Stimulated activated CD4-positive, alpha-beta T cell treated with anti-CD3 and anti-CD28 coated beads, Interleukin-1b, Interleukin-23, amount 100 ng/mL, for 1 hour (primary cell): ENCODE results near the gene MC4R.
"Not testable (repeated sequence)": the region's sequence is repeated elsewhere in the genome, so short reads cannot be mapped to it uniquely, and the experiment has no call there.

Source experiments
- DNase-seq, 2 donors: peaks; one replicate each; pipeline ENCODE4 v3.0.0-alpha.2; 2020; ENCODE audit warnings: low read depth in 2 of 2

MC4R gene

DNA sequence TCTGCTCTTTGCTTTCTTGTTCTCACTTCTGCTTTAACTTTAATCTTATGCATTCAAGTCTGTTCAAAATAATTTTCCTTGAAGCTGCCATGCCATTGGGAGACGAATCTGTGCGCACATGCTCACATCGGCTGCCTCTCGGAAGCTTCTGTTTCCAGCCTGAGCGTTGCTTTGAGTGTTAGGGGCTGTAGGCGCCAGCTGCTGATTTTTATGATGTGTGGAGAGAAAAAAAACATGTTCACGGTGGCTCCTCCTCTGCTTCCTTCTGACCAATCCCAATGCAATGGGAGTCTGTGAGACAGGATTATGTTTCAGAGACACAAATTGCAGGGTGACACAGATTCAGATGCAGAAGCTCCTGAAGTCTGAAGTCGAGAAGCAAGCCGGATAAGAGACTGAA lies at the start of gene MC4R:
TSS of gene MC4R (minus strand) at position 180 of the 400 bp plus-strand sequence. CDS start 426 bp downstream, outside the sequence.
- no peak for DNase-seq

GRCh38 chr18:60422306-60422705 lies 49.7 kb upstream of the MC4R start:
- not testable (repeated sequence) for DNase-seq

- DNase-seq, result no peak
Measured at GRCh38 chr18:60421356-60422118, 49.0 kb upstream of the MC4R start.

- no peak for DNase-seq
Measured at GRCh38 chr18:60417946-60418345, 45.4 kb upstream of the MC4R start.

- DNase-seq, result no peak
Measured at GRCh38 chr18:60413944-60414547, 41.5 kb upstream of the MC4R start.

- no peak for DNase-seq
Measured at GRCh38 chr18:60411715-60412114, 39.1 kb upstream of the MC4R start.

DNA sequence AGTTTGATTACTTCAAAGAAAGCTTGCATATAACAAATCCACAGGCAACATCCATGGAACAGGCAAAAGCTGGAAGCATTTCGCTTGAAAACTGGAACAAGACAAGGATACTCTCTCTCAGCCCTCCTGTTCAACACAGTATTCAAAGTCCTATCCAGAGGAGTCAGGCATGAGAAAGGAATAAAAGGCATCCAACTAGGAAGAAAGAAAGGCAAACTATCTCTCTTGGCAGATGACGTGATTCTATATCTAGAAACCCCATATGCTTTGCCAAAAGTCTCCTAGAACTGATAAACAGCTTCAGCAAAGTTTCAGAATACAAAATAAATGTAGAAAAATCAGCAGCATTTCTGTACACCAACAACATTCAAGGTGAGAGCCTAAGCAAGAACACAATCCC lies 34.1 kb upstream of the MC4R start:
- no peak for DNase-seq

DNA sequence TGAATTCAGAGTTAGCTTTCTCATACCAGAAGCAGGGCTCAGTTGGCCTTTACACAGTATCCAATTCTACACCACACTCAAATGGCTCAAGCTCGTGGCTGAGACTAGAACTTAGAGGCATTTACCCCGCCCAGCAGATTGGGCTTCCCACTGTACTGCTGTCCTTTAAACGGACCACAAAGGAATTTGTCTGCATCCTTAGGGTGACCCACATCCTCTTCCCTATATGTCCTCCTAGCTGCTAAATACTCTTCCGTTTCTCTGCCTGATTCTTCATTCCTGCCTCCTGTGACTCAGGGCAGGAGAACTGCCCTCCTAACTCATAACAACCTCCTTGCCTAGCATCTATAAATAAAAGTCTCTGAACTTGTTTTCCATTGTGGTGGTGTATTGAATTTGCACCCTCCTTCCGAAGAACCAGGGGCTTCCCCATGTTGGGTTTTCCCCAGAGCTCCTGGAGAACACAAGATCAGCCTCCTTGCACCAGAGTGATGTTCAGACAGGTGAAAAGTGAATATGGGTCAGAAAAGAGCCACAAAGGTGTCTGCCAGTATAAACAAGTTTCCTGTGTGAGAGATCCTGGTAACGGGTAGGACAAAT lies 32.0 kb upstream of the MC4R start:
- no peak for DNase-seq

DNA sequence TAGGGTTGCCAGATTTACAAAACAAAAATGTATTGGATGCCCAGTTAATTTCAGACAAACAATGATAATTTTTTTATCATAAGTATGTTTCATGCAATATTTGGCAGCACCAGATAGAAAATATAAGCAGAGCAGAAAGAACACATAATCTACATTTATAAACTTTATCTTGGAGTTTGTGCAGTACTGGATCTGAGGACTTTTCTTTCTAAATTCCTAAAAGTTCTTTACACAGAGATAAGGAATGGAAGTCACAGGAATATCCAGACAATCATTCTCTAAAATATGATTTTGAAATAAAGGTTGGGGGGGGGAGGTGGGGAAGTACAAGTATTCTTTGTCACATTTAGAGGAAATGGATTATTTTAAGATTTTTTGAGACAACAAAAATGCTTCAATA lies 28.8 kb upstream of the MC4R start:
- no peak for DNase-seq

DNA sequence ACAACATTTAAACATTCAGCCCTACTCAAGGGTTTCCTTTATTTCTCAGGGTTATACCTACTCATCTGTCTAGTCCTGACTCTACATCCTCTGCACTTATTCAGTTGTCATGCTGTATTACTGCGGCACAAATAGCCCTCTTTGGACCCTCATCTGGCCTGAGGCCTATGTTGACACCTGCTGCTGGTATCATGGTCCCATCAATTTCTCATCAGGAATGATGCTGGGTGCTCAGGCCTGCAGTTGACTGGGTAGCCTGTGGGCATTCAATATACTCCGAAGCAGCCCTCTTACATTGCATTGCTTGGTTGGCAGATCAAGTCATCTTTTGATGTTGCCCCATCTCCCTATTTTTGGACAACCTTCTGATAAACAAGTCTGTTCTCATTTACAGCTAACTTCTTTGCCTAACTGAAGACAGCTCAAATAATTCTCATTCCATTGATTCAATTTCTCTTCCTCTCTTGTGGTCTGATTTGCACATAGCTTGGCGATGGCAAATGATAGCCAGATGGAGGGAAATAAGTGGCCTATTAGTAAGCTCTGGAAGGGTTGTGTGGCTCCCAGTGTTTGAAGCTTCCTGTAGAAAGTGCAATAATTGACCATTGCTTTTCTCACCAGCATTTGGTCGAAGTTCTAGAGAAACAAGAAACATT lies 19.1 kb upstream of the MC4R start:
- DNase-seq, result no peak

DNA sequence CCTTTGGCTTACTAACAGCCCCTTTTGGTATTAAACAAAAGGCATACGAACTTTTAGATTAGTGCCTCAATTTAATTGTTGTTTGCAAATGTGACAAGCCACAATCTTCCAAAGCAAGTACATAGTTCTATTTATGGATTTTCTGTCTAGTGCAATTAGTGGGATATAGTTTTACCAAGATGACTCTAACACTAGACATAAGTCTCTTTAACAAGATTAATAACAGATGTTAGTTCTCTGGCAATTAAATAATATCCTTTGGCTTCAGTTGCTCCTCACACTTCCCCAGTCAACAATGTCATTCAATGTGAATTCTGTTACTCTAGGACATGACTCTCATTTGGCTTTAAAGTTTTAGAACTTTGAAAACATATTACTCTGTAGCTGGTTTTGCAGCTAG lies 16.7 kb upstream of the MC4R start:
- DNase-seq, result no peak

DNA sequence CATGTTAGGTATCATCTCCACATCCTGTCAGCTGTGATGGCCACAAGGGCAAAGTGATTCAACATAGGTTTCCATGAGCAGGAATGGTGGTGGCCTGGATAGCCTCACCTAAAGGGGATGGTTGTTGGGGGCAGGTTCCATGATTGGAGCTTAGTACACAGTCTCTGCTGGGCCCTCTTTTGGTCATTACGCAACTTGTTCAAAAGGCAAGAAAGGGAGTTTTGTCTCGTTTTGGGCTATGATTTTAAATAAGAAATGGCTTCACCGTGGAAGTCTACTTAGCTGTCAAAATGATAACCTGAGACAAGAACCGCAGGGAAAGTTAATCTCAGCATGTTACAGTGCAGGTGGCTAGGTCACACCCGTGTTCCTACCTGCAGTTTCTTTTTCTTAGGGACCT lies 13.1 kb upstream of the MC4R start:
- no peak for DNase-seq

- DNase-seq, result no peak
Measured at GRCh38 chr18:60383893-60384292, 11.3 kb upstream of the MC4R start.

- no peak for DNase-seq
Measured at GRCh38 chr18:60377778-60378469, 5.3 kb upstream of the MC4R start.

DNA sequence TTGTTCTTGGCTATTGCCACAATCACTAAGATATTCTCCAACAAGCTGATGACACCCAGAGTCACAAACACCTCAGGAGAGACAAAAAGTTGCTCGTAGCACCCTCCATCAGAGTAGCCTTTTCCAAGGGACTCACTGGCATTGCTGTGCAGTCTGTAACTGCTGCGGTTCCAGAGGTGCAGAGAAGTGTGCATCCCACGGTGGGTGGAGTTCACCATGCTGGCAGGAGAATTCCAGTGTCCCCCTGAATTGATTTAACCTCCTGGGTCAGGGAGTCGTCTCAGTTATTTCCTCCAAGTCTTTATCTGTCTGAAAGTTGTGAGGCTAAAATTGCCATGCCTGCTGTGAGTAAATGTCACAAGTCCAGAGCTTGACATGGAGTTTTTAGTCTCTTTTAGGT lies 443 bp downstream of the MC4R start:
- DNase-seq, result no peak

- DNase-seq, result no peak
Measured at GRCh38 chr18:60358516-60358915, 14.1 kb downstream of the MC4R start.

DNA sequence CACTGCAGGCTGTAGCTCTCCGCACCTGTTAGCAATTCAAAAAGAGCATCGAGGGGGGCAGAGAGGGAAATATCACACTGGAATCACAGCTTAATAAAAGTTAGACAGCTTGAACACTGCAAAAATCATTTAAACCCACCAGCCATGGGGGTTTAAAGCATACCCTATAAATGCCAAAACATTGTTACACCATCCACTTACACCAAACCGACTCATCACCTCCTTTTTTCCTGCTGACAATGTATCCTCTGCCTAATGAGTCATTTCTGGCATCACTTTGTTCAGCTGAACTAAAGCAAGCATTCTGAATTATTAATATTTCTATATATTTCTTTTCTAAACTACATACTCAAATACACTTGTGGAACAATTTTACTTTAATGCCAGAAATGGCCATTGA lies 21.6 kb downstream of the MC4R start:
- no peak for DNase-seq

DNA sequence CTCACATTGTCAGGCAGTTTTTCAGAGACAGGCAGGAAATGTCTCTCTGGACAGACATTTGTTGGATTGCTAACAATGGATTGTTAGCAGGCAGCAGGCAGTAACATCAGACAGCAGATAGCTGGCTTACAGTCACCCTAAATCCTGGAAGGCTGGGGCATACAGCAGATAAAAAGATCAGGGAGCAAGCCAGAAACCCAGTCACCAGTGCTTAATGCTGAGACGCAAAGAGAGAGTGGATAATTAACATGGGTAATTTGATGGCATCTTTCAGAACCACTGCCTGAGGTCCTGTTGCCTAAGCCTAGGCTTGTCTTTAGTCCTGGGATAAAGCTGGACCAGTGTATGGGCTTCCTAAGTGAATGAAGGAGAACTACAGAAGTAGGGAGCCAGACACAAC lies 22.4 kb downstream of the MC4R start:
- no peak for DNase-seq

GRCh38 chr18:60347526-60348045 lies 25.0 kb downstream of the MC4R start:
- no peak for DNase-seq

- DNase-seq, result no peak
Measured at GRCh38 chr18:60339018-60339417, 33.6 kb downstream of the MC4R start.

DNA sequence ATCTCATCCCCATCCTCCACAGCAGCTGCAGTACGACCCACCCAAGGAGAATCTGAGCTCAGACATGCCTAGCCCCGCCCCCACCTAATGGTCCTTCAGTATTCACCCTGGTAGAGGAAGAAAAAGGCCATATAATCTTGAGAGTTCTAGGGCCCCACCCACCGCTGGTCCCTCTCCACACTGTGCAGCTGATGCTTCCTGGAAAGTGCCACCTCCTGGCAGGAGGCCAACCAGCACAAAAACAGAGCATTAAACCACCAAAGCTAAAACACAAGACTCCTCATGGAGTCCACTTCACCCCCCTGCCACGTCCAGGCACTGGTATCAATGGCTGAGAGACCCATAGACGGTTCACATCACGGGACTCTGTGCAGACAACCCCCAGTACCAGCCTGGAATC lies 40.7 kb downstream of the MC4R start:
- DNase-seq, result no peak

DNA sequence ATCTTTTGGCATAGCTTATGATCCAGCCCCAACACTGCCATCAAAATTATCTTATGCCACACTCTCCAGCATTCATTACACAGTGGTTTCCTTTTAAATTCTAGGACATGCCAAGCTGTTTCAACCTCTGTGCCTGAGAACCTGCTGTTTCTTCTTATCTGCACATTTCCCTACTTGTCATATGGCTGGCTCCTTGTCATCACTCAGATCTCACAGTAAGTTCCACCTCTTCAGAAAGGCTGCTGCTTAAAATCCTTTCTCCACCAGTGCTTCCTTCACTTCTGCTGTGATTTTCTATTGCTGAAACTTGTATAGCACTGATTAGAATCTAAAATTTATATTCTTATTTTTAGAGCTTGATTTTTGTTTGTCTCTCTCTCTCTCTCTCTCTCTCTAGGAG lies 43.4 kb downstream of the MC4R start:
- no peak for DNase-seq
